ENCODE measurements around the gene CCNG2. TPM values are rescaled to one million over a fixed set of nuclear protein-coding genes. Genes with fewer than 3 reads are reported as not detected.

CCNG2 gene
- total and polyA plus RNA-seq, 8 donors: 4.7 to 30.2 (median 9.6) TPM

DNA sequence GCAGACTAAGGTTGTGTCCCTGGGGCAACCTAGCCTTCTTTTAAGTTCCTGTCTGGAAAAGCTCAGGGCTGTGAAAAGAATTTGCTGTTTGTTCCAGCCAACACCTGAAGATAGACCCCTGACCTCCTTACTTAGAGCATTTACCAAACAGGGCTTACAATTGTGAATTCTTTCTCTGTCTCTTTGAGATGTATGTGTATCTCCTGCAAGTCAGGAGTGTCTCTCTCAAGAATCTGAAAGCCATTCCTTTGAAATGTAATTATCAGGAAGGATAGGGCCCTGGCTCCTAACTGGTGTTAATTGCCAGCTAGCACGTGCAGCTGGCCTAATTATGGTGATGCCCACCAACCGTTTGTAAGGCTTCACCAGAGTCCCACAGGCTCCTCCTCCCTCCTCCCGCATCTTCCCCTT lies 18.2 kb downstream of the CCNG2 start:
- DNase-seq (no peak), FAIRE-seq (no peak), ATAC-seq (no peak)
- intact Hi-C loops (cut with DNase I): no loop called here
- TF ChIP-seq, protein P1, sequence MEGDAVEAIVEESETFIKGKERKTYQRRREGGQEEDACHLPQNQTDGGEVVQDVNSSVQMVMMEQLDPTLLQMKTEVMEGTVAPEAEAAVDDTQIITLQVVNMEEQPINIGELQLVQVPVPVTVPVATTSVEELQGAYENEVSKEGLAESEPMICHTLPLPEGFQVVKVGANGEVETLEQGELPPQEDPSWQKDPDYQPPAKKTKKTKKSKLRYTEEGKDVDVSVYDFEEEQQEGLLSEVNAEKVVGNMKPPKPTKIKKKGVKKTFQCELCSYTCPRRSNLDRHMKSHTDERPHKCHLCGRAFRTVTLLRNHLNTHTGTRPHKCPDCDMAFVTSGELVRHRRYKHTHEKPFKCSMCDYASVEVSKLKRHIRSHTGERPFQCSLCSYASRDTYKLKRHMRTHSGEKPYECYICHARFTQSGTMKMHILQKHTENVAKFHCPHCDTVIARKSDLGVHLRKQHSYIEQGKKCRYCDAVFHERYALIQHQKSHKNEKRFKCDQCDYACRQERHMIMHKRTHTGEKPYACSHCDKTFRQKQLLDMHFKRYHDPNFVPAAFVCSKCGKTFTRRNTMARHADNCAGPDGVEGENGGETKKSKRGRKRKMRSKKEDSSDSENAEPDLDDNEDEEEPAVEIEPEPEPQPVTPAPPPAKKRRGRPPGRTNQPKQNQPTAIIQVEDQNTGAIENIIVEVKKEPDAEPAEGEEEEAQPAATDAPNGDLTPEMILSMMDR (IDR thresholded peaks at IDR 0.05): no peak
- Histone ChIP-seq H3K9me3 (no peaks in the 10 kb centered on the region), H3K4me3 (no peak overlapping the region), H3K4me1 (no peaks in the 10 kb centered on the region), H3K27me3 (no peaks in the 10 kb centered on the region), H3K27ac (no peak overlapping the region), H3K36me3 (no peaks in the 10 kb centered on the region)
- WGBS, 2 donors: 62 to 64% methylated on average over 3 of the region's 3 CpGs

DNA sequence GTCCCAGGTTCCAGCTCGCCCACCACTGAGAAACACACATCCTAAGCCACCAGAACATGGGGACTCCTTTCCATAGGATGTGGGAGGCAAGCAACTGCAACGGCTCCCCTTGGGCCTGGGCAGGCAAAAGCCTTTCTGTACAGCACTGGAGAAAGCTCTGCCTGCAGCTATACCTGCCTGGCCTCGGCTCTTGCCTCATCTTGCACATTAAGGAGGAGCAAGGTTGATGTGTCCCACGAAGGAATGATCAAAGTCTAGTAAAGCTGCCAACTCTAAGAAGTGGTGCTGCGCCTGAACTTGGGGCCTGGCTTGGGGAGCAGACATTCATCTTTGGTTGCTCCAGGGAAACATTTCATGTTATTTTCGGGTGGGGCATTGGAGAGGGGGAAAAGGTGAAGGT lies 19.6 kb downstream of the CCNG2 start:
- H3K27ac ChIP-seq: no peak overlapping the region
- H3K27me3 ChIP-seq: no peaks in the 10 kb centered on the region
- ATAC-seq (no peak), DNase-seq (no peak), FAIRE-seq (no peak)
- intact Hi-C loops (cut with DNase I): no loop called here
- H3K36me3 ChIP-seq: no peaks in the 10 kb centered on the region
- 65 to 67% methylated on average over 6 of the region's 6 CpGs for WGBS, 2 donors
- TF ChIP-seq, protein P1 (IDR thresholded peaks at IDR 0.05): no peak
- no peaks in the 10 kb centered on the region for H3K4me1 ChIP-seq
- no peak overlapping the region for H3K4me3 ChIP-seq
- no peaks in the 10 kb centered on the region for H3K9me3 ChIP-seq

DNA sequence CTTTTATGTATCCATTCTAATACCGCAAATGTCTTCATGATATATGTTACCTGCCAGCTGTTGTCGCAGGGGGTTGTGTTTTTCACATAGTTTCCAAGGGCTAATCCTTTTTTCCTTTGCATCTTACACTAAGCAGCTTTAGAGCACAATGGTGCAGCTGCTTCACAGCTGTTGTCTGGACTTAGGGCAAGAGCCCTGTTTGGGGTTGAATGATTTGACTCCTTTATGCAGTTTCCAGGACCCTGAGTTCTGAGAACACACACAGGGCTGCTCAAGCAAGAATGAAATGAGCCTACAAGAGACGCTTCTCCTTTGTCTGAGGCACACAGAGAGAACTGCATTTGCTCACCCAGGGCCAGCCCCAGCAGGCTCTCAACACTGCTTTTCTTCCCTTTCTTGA lies 20.2 kb downstream of the CCNG2 start:
- DNase-seq (no peak), ATAC-seq (no peak), FAIRE-seq (no peak)
- intact Hi-C loops (cut with DNase I): no loop called here
- Histone ChIP-seq H3K9me3 (no peaks in the 10 kb centered on the region), H3K4me1 (no peaks in the 10 kb centered on the region), H3K27me3 (no peaks in the 10 kb centered on the region), H3K36me3 (no peaks in the 10 kb centered on the region), H3K4me3 (no peak overlapping the region), H3K27ac (no peak overlapping the region)
- TF ChIP-seq, protein P1 (IDR thresholded peaks at IDR 0.05): no peak
- 90% methylated on average over 3 of the region's 3 CpGs for WGBS, 2 donors

DNA sequence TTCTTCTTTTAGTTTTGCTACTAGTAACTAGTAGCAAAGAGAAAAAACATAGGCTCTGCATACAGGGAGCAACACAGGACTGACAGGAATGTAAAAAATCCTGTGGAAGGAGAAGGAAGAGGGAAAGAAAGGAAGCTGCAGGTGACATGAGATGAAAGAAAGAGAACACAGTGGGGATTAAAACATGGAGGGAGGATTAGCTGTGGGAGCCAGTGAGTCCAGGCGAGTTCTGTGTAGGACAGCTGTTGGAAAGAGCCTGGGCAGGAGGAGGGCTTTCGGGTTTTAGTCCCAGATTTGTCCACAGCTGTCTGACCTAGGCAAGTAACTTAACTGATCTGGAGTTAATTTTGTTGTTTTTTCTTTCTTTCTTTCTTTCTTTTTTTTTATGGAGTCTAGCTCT lies 21.6 kb downstream of the CCNG2 start:
- no peak for FAIRE-seq
- H3K27ac ChIP-seq: no peak overlapping the region
- intact Hi-C loops (cut with DNase I): no loop called here
- H3K4me1 ChIP-seq: no peaks in the 10 kb centered on the region
- no peaks in the 10 kb centered on the region for H3K9me3 ChIP-seq
- TF ChIP-seq, protein P1 (IDR thresholded peaks at IDR 0.05): no peak
- H3K4me3 ChIP-seq: no peak overlapping the region
- no peaks in the 10 kb centered on the region for H3K36me3 ChIP-seq
- WGBS, 2 donors: 68 to 94% methylated on average over 2 of the region's 2 CpGs
- ATAC-seq: no peak
- H3K27me3 ChIP-seq: no peaks in the 10 kb centered on the region
- DNase-seq: no peak

DNA sequence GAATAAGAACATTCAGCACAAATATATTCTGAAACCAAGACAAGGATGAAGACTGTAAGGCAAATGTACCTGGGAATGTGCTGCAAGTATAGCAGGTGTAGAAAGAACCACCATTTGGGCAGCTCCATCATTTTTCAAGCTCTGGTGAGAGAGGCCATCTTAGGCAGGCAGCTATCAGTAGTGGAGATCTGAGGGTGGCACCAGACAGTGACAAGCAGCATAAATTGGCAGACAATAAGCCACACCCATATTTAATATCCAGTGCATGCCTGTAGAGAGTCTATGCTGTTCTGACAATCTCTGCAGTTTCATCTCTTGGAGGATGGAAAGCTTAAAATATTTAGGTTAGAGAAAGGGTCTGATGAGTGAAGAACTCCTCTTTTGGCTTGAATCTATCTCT lies 22.5 kb downstream of the CCNG2 start:
- TF ChIP-seq, protein P1 (IDR thresholded peaks at IDR 0.05): no peak
- H3K27ac ChIP-seq: no peak overlapping the region
- H3K4me1 ChIP-seq: no peaks in the 10 kb centered on the region
- FAIRE-seq (no peak), DNase-seq (no peak), ATAC-seq (no peak)
- H3K4me3 ChIP-seq: no peak overlapping the region
- H3K36me3 ChIP-seq: no peaks in the 10 kb centered on the region
- no peaks in the 10 kb centered on the region for H3K27me3 ChIP-seq
- H3K9me3 ChIP-seq: no peaks in the 10 kb centered on the region
- intact Hi-C loops (cut with DNase I): no loop called here

Data from pancreas (tissue), 10 donors.